AML-193 (cell line): ENCODE measurements around the gene ZNF423.

ENCODE experiments used
- DNase-seq, 2 experiments: peaks; one replicate each; lab custom pipeline; 2025; lab: John Stamatoyannopoulos, UW

Gene ZNF423

DNA sequence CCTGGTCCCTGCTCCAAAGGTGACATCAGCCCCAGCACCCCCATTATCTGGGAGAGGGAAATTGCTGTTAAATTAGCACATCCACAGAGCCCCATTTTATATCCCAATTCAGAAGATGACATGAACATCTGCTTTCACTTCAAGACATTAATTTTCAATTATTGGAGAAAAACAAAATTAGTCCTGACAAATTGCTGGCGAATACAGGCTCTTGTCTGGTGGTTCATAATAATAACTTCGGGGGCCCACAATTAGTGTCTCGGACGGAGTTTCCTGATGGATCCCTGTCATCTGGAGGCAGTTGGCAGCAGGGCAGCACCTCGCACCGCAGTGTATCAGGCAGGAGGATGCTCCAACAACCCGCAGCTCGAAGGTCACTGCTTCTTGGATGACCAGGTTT, 7.4 kb downstream of the ZNF423 start:
- DNase-seq, result no peak

DNA sequence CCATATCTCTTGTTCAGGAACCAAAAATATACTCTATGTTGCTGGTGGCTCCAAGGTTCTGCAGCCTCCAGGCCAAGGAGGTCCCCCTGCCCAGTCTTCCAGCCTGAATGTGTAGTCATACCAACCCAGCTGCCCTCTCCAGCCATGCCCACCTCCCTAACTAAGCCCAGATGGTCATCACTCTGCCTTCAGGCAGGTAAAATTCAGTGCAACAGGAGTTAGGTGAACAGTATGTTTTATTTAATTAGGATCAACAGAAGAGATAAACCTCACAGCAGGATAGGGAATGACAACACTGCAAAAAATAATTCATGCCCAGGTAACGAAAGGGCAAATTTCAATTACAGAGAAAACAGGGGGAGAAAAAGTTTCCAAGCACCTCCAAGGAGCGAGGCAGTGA, 9.1 kb downstream of the ZNF423 start:
- DNase-seq, result no peak

DNA sequence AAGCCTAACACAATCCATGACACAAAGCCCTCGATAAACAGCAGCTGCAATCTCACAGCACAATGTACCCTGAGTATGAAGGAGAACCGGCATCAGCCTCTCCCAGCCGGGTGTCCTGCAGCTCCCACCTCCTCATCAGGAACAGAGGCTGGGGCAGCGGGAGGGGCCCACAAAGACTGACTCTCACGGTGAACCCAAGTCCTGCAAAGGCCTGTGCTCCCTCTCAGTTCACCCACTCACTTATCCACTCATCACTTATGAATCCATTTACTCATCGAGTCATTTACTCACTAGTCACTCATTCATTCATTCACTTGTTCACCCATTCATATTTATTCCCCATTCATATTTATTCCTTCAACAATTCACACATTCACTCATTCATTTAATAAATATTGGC, 11.6 kb downstream of the ZNF423 start:
- no peak for DNase-seq

DNA sequence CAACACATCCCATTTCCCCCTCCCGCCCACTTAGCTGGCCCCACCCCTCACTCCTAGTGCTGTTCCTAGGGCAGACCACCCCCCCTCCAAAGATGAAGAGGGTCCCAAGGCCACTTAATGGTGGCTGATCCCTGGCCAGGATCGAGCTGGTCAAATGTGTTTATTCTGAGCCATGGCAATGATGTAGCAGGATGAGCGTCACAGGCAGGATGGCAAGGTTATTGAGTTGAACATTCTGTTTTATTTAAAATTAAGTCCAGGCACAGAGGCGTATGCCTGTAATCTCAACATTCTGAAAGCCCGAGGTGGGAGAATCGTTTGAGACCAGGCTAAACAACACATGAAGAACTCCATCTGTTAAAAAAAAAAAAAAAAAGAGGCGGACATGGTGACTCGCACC, 12.2 kb downstream of the ZNF423 start:
- DNase-seq, result no peak

DNA sequence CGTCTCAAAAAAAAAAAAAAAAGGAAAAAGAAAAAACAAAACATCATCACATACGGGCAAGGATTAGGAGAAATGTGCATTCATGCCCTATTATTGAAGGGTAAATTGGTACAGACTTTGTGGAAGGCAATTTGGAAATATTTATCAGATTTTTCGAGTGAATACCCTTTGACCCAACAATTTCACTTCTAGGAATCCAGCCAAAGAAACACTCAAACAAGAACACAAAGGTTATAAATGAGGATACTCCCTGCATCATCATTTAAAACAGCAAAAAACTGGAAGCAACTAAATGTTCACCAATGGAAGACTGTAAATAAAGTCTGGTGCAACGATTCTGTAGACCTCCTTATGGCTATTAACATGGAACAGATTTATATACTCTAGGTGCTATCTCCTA, 12.9 kb downstream of the ZNF423 start:
- DNase-seq, result no peak

DNA sequence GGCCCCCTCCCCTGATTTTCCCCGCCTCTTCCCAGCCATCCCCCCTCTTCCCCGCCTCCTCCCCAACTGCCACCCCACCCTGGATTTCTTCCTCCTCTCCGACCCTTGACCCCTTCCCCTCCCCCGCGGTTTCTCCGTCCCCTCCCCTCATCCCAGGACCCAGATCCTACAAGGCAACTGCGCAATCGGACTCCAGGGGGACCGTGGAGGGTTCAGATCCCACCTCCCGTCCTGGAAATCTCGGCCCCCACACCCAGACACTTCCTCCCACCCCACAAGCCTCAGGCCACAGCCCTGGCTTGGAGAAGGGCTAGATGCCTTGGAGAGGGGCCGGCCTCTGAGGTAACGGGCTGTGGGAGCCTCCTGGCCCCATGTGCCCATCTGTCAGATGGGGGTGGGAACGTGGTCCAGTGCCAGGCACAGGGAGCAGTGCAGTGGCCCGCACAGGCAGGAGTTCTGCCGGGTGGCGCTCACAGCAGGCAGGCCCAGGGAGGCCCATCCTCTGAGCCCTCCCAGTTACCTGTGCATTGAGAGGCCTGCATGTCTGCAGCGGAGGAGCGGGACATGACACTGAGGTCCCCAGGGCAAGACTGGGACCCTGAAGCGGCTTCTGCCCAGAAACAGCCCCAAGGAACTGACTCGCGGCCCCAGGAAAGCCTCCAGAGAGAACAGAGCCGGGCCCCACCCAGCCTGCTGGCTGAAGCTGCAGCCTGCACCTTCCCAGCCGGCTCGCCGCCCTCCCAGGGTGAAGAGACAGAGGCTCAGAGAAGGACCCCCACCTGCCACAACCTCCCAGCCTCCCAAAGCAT, 16.7 kb downstream of the ZNF423 start:
- no peak for DNase-seq

DNA sequence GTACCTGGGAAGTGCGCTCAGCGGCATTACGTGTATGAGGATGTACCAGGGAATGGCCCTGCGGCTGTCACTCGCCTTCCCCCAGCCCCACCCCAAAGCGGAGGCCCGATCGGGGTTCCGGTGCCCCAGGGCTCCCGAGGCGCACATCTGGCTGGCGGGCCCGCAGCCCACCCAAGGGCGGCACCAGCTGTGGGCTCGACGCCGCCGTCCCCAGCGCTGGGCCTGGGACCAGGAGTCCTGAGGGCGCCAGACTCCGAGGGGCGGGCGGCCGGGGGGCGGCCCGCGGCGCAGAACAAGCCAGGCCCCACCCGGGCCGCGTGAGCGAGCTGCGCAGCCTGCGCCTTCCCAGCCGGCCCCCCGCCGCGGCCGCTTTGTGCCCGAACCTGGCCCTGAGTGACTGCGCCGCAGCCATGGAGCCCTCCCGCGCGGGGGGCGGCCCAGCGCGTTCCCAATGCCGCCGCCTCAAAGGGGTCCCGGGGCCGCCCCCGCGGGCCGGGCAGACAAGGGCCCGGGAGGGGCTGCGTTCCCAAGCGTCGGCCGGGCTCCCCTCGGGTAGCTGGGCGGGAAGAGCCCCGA, 17.4 kb downstream of the ZNF423 start:
- no peak for DNase-seq

DNA sequence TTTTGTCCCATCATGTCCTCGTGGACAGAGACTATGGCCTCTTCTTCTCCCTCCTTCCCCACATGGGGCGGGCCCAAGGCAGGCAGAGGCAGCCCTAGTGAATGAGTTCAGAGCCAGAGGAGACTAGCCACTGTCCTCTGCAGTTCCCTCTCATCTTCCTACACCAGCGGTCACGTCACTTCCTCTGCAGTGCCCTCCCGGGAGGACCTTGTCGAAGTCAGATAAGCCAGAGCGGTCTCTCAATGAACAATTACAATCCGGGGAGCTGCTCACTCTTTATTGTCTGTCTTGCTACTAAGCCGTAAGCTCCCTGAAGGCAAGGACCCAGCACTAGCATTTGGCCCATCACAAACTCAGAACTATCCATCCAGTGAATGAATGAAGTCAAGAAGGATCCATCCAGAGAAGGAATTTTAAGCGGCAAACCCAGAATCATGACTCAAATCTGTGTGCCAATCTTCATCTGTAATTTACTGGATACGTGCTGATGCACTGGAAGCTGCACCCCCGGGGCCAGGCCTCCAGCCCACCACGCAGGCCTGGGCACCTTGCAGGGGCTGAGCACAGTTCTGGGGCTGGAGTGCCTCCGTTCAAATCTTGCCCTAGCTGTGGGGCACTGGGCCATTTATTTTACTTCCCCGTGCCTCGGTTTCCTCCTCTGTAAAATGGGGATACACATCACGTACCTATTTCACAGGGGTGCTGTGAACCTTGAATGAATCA, 18.1 kb downstream of the ZNF423 start:
- DNase-seq, result no peak

DNA sequence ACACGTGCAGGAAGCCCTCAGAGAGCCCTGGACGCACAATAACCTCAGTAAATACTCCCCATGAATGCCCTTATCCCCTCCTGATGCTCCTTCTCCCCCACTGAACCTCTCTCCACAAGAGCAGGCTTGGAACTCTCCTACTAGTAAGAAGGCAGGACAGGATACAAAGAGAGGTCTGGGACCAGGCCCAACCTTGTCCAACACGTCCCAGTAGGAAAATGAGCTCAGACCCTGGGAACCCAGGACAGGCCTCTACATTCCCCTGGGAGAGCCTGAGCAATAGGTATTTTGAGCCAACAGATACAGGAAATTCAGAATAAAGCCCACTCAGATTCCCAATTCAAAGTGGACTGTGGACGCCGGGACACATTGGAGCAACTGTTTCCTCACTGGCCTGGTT, 19.2 kb downstream of the ZNF423 start:
- no peak for DNase-seq

DNA sequence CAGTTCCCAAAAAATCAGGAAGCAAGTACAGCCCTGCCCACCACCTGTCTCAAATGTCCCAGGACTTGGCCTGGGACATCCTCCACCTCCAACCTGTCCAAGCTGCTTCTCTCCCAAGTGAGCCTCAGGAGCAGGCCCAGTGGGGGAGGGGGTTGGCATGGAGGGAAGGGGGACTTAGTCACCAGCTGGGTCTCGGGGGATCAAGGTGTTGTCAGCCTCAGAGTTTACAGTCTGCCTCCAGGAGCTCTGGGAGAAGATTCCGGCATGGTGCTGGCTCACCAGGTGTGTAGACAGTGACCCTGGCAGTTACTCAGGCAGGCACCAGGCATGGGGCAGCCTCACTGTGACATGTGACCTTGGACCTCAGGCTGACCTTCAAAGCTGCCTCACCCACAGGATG, 19.7 kb downstream of the ZNF423 start:
- no peak for DNase-seq

DNA sequence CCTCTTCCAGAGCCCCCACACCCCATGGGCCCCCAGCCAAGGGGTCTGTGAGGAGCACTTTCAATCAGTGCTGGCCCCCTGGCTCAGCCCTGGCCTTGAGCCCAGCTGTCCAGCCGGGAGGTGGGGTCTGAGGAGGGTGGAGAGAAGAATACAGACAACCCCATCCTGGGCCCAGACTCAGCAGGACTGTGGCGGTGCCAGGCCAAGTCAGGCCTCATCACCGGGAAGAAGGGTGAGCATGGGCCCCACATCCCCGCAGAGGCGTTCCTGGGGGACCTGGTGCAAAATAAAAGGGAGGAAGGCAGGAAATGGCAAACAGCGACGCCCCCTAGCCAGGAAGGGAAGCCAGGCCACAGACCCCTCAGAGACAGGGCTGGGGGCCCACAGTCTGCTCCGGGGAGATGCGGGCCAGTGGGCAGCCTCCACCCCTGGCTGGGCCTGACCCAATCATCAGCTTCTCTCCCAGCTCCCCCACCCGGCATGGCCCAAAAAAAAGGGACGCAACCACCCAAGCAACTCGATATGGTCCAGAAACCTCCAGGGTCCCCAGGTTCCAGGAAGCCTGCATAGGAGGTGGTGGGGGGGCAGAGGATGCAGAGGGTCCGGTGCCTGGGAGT, 20.6 kb downstream of the ZNF423 start:
- no peak for DNase-seq

DNA sequence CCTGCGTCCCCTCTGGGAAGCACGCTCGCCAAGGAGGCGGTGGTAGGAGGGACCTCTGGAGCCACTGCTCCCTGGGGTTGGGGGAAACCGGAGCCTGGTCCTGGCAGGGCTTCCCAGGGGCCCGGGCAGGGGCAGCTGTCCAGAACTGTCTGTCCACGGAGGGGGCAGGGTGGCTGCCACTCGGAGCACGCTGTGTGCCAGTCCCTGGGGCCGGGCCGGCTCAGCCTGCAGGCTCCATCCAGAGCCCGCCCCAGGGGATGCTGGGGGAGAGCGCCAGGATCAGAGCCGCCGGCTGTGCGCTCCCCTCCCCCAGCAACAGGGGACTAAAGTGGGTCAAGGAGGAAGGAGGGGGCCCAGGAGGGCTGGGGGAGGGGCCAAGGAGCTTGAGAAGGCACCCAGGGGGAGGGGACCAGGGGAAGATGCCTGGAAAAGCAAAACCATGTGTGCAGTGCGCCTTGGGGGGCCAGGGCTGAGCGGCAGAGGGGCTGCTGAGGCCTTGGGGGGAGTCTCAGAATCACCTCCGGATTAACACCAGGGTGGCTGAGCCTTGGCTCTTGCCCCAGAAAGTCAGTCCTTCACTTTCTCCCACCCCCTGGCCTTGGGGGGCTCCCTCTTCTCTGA, 21.3 kb downstream of the ZNF423 start:
- no peak for DNase-seq

DNA sequence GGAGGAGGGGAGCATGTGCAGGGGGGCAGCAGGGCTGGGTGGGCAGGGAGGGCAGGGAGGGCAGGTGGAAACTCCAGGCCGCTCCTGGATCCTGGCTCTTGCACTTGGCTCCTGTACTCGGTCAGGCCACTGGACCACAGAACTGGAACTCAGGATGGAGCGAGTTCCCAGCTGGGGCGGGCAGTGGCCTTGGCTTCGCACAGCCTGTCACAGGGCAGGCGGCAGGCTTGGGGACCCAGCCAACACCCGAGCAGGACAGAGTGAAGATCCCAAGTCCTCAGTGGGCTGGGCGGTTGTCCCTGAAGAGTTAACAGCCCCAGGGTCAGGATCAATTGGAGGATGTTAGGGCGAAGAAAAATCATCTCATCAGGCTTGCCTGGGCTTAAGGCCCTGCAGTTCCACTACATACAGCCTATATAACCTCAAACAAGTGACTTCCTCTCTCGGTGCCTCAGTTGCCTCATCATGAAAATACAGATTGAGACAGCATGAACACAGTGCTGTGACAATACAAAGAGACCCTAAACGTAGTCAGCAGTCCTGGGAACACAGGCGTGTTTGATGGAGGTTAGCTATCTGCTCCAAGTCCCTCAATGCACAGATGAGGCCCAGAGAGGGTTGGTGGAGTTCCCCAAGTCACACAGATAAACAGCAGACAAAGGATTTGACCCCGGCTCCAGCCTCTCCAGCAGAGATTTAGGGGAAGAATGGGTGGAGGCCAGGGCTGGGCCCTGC, 21.9 kb downstream of the ZNF423 start:
- DNase-seq, result no peak

DNA sequence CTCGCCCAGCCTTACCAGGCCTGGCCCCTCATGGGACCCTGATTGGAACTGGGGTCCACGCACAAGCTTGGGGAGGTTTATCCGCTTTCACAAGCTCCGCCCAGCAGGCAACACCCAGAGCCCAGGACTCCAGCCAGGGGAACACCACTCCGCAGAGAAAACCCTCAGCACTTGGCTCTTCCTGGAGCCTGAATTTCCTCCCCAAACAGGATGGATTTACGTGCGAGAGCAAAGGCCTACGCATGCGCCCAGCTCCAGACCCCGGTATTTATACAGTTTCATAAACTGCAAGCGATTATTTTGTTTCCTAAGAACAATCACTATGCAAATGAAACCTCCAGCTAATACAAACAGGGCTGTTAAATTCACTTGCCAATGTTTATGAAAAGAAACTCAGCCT, 22.8 kb downstream of the ZNF423 start:
- no peak for DNase-seq

DNA sequence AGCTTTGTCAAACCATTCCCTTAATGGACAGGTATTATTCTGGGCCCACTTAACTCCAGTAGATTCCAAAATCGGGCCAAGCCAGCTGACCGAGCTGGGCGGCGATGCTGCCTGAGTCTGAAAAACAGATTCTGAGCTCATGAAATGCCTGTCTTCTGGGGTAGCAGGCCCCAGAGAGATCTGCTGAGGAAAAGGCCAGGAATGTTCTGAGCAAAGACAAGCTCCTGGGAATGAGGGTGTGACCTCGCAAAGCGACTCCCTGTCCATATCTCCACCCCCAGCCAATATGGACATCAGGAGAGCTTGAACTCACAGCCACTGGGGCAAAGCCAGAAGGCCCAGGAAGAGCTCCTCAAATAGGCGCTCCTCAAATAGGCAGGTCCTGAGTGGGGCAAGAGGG, 23.7 kb downstream of the ZNF423 start:
- DNase-seq, result no peak

DNA sequence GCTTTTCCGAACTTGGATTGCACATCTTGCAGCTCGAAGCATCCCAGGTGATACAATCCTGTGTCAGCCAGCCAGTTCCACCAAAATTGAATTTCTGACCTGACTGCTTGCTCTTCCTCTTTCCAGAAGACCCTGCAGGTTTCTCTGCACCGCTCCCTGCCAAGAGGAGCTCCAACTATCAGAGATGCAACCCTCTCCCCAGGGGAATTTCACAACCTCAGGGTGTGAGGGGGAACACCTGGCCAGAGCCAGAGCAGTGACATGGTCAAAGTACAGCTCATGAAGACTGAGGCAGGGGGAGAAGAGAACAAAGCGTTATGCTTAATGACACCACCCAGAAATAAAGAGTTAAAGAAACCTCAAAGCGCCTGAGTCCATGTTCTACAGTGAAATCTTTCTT, 25.0 kb downstream of the ZNF423 start:
- DNase-seq, result no peak

DNA sequence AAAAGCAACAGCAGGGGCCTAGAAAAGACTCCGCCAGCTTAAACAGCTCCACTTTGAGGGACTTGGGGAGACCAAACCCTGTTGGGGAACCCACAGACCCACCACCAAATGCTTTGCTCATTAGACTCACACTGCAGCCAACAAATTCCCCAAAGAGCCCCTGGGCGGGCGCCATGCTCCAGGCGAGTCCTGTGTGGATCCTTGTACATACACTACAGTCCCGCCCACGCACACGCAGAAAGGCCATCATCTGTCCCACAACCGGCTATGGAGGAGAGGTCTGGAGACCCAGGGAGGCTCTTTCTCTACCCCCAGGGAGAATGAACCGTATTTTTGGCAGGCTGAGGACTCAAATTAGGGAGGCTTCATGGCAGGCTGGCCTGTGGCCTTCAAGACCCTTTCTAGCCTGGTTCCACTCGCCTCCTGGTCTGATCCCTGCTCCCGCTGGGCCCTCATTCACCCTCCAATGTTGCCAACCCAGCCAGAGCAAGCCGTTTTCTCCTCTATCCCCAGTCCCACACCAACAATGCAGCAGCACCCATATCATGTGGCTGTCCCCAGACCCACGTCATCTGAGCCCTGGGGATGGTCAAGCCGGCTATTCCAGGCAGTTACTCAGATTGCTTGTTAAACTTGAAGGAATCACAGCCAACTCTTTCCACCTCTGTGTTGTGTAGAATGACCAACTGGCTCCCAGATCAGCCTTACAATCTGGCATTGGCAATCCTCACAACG, 27.2 kb downstream of the ZNF423 start:
- DNase-seq, result no peak

DNA sequence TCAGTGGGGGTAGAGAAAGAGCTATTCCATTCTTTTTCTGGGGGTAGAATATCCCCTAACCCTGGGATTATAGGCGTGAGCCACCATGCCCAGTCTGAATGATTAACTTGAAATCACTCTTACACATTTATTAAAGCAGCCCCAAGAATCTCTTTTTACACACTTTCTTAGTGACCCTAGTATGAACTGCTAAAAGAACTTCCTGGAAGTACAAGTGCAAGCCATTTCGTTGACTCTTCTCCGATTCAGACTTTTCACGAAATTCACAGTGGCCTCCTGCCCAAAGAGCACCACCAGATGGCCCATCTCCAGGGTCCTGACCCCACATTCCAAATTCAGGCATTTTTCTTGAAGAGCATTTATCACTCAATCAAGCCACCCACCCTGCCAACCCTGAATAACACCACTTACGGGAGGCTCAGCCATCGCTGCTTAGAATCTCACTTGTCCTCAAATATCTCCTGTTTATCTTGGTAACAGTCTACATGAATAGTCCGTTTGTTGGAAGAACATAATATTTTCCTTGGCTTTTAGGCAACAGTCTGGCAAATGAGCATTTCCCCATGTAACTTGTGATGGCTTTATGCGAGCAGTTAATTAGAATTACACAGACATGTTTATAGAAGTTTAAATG, 28.0 kb downstream of the ZNF423 start:
- DNase-seq, result no peak

DNA sequence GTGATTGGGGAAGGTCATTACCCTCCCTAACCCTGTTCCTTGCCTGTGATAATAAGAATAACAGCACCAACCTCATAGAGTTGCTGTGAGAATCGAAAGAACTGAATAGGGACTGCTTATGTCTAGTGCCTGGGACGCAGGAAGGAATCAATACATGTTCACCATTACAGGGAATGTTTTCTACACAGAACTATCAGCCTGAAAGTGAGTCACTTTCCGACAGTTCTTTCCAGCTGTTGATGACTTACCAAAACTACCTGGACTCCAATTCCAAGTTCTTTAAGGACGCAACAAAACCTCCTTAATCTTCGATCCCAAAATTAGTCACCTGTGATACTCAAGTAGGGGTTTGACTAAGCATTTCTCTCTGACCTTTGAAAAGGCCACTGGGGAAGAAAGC, 29.4 kb downstream of the ZNF423 start:
- DNase-seq, result no peak

DNA sequence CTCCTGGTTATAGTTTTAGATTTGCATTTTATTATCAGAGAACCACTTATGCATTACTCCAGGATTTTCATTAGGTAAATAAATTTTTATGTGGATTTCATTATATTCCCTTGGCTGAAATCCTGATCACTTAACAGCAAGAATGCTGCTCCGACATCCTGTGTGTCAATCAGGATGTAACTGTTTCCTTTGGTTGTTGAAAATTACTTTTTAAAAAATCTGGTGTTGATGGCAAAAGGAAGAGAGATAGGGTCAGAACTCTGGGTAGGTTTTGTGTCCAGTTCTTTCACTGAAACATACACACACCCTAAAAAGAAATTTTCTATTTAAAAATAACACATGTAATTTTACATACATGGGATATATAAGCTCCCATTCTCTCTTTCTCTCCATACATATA, 30.9 kb downstream of the ZNF423 start:
- no peak for DNase-seq

DNA sequence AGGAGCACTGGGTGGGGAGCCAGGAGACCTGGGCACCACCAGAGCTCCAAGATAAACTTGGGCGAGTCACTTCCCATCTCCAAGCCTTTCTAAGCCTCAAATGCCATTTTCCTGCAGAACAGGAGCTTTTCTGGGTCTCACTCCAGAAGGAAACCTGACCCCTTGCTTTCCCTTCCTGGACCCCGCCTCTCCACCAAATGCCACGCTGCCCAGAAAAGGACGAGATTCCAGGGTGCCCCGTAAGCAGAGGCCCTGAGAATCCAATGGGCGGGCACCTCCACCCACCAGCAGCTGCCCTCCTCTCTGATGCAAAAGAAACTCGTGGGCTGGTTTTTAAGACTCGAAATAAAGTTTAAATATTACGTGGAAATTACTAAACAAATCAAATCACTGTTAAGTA, 31.3 kb downstream of the ZNF423 start:
- DNase-seq, result no peak
